Dermis microvascular lymphatic vessel endothelial cell (primary cell): Measurements from ENCODE around the gene S100PBP. TPM values are rescaled to one million over a fixed set of nuclear protein-coding genes. Genes with fewer than 3 reads are reported as not detected.

Source experiments
- DNase-seq, 2 donors: peaks; one replicate each; pipeline versions ENCODE4 v3.0.0 to v3.0.0-alpha.2; 2010; ENCODE audit warnings: low read depth in 2 of 2
- total RNA-seq: library from RNA; depleted of rRNA; stranded (reverse); fragments of >200 nt; gene quantifications from 2 replicates; pipeline ENCODE4 v1.2.1, GENCODE V29; 2014

Gene S100PBP
- total RNA-seq, 1 donor from 2014 or later, result 11.9 TPM

DNA sequence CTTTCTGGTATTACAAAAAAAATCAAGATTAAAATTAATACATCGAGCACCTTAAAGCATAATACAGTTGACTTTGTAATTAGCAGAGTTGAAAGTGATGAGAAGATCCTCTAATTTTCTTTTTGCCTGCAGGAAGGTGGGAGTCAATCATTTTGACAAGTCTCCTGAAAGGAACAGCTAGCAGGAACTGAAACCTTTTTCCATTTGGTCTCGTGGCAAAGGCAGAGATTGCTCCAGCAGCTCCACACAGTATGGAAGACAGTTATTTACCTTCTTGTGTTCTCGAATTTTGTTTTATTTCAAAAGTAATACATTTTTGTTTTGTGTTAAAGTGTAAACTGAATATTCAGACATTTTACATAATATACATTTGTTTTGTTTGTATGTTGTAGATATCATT is 7.7 kb downstream of the S100PBP start:
- no peak for DNase-seq

DNA sequence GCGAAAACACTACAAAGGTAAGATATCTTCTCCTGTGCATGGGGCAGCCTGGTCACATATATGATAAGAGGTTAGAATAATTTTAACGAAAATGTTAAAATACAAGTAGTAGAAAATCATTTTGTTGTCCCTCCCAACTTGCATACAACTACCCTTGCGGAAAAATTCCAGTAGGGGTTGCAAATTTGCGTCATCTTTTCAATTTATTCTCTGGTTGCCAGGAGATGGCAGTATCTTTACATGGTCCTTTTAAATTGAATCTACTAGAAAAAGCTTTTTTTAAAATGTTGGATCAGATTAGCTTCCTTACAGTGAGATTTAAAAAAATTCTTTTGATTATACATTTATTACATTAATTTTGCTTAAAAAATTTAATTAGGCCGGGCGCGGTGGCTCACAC is 10.9 kb downstream of the S100PBP start:
- peak; percentile 10 to 27 for DNase-seq

DNA sequence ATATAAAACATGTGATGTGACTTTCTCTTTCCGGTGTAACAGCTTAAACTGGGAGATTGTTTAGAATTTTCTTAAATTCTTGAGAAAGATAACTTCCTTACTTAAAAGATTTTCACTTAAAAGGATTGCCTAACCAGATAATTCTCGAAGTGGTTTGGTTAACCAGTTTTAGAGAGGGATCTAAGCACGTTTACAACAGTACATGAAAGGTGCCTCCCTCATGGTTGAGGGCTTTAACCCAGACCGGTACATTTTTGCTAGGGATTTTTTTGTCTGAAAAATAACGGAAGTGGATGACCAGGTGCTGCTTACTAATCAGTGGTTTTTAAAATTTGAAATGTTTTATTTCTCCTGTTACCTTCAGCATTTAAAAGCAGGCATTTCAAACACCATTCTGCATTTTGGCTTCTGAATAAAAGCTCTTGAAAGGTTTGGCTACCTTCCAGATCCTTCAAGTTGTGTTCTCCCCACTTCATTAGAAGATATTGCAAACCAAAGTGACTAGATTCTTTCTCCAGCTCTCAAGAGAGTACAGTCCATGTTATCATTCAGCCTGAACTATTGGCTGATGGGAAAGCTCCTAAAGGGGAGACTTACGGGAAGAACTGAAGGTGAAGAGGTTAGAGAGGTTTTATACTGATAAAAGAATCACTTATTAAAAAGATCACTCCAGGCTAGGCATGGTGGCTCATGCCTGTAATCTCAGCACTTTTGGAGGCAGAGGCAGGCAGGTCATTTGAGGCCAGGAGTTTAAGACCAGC is 12.8 kb downstream of the S100PBP start:
- no peak for DNase-seq

DNA sequence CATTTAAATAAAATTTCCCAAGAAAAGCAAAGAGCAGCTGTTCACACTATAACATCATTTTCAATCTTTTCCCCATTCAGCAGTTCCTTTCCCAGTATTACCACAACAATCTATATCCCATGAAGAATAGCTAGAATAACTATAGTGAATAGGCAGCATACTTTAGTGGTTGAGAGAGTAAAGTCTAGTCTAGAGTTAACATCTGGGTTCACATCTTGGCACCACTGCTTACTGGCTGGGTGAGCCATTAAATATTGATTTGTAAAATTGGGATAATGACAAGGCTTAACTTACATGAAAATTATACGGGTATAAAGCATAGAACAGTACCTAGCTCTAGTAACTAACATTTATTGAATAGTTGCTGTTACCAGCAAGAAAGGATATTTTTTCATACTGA is 14.4 kb downstream of the S100PBP start:
- DNase-seq, result no peak

DNA sequence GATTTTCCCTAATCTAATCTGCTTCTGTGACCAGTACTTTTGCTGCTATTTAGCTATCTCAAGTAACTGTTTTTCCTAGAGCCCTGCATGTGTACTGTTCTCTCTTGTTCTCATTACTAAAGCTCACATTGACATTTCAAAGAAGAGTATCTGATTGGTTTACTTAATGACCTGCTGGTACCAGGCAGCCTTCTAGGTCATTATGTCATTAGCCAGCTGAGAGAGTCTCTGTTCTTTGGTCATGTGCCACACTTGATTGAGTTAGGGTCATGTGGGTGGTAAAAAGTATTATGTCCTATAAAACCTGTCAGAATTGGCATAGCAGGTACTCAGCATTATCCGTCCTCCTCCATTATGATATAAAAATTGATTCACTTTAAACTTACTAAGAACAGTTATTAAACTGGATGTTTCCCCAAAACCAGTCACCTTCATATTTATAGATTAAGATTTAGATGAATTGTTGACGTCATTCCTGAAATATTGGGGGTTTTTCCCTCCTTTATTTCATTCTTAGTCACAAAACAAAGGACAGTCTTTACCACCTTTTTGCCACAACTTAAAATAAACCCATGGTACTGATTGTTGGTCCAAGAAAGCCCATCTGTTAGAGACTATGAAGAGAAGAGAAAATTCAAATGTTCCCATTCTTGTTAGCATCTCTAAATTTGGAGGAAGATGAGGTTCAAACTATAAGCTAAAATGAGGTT is 31.1 kb downstream of the S100PBP start:
- DNase-seq, result no peak

DNA sequence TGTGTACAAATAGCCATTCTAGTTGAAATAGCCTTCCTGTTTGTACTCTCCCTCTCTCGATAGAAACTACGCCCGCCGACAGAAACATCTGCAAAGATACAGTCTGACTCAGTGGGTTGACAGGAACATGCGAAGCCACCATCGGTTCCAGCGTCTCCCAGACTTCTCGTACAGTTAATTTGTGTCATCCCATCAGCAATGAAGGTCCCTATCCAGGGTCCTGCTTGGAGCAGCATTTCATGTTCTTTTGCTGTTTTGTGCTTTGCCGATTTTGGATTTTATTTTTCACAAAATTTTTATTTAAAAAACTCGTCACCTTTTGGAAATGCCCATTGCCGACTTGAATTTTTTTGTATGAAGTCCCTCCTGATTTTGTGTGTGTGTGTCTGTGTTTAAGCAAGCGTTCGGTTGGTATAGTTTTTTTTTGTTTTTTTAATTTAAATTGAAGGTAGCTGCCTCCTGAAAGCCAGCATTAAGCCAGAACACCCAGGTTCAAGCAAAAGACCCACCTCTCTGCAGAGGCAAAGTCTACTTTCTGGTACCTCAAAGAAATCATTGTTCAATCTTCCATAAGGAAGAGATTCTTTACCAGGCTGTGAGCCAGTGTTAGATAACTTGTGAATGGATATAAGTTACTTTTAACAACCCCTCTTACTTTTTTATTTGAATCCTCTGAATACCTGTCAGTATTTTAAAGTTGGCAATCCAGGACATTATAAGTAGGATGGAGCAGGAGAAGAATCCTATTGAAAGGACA is 38.6 kb downstream of the S100PBP start:
- no peak for DNase-seq

DNA sequence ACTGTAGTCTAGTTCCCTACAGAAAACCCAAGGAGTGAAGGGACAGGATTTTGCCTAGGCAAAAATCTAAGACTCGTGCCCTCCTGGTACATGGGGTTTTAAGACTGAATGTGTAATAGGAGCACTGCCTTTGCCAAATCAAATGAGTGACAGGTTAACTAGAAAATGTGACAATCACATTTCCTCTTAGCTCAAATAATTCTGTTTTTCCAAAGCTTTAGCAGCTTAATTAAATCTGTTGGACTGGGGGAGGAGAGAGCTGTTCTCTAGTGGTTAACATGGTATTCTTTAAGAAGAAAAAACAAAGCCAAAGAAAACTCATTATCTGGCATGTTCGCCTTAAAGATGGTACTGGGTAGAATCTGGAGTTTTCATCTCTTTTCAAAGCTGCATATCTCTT is 40.7 kb downstream of the S100PBP start:
- no peak for DNase-seq

DNA sequence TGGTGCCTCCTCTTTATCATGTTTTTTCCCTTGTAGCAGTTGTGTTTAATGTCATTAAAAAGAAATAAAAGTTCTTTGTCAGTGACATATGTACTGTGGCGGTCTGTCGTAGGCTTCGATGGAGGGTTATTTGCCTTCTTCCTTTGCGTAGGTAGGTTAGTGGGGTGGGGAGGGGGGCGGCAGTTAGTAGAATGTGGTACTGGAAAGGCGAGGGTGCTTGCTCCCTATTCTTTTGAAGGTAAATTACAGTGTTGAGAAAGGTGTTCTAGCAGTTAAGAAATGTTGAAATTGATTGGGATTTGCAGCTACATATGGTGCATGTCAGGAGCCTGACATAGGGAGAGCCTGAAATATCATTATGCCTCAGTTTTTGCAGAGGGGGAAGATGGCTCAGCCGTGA is 41.3 kb downstream of the S100PBP start:
- no peak for DNase-seq

DNA sequence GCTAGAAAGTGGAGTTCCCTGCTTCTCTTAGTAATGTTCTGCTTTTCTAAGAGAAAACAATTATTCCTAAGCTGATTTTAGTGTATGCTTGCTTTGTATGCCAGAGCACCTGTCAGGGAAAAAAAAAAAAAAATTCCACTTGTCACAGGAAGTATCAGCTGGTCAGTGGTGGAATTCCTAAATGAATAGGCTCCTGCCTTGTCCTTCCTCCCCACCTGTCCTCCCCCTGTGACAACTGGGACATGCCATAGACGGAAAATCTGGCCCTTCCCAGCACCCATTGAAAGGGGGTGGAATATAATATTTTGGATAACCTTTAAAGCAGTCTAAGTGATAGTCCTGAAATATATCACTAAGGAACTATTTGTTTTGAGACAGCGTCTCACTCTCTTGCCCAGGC is 42.5 kb downstream of the S100PBP start:
- peak in 1 of 2 donors; percentile 44 for DNase-seq

DNA sequence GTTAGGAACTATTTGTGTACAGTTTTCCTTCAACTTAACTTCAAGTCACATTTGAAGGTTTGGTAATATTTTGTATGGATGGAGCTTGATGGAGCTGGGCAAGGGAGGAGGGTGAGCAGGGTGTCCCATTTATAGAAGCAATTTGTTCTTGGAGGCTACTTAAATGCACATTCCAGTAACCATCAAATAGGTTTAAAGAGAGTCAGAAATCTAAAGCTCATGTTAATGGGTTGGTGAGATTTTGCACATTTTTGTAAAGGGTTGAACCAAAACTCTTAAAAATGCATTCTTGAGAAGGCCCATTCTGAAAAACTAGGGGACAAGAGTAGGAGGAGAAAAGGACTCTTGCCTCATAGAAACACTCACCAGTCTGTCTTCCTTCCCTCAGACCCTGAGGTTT is 43.1 kb downstream of the S100PBP start:
- DNase-seq, result no peak

DNA sequence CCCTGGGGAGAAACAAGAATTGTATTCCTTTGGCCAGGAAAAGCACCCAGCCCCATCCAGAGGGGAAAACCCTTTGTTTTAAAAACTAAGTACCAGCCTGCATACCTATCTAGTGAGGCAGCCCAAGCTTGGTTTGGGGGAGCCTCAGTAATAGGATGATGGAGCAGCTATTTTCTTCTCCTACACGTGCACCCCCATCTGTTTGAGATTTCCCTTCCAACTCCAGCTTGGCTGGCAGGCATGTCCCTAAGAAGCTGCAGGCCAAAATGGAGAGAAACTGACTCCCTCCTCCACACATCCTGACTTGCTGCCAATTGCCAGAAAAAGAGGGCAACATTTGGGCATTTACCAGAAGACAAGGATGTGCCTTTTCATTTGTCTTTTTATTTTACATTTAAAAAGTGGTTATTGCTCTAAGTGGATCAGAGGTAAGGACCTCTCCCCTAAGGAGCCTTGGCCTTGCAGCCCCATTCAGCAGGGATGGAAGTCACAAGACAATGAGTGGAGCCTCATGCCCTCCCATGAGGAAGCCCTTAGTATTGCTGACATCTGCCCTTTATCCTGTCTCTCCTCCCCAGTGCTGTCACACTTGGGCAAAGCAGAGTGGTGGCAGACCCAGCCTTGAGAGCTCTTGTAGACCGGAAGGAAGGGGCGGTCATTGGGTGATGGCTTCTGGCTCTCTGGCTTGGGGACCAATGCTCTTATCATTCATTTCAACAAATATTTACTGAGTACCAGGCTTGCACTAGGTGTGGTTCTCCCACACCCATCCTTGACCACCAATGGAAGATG is 44.6 kb downstream of the S100PBP start:
- DNase-seq, result no peak

DNA sequence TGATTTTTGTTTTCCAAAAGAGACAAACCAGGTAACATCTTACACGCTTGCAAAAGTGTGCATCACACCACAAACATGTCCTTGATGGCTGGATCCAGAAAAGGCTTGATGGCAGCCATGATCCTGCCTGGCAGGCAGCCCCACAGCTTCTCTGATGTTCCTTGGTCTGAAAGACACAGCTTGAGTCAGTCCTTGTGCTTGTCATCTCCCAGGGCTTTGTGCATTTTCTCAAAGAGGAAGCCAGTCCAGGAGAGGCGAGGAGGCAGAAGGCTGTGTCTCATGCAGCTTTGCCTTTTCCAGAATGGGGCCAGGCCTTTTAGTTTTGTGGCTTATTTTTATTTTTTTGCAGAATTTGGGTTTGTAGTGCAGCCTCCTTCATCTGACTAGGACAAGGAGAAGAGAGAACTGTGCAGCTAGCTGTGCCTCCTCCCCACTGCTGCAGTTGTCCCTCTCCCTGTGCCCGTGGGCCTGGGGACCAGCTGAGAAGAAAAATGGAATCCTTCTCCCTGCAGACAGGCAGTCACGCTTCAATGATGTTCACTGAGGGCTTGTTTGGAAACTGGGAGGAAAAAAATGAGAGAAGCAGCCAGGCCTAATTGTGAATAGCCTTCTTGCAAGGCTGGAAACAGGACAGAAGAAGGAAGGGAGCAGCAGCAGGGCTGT is 45.9 kb downstream of the S100PBP start:
- no peak for DNase-seq

DNA sequence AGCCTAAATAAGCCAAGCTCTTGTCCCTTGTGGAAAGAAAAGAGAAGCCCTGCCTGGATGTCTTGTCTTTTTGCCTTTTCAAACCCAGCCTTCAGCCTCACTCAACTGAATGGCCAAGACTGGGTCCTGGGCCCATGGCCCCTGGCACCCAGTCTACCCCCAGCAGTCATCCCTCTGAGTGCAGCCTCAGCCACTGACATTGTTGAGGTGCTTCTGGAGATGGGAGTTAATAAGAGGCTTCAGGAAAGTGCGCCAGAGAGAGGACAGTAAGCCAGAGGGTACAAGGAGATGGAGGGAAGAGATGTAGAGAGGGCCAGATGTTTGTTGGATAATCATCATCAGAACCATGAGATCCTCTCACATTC is 46.4 kb downstream of the S100PBP start:
- no peak for DNase-seq

DNA sequence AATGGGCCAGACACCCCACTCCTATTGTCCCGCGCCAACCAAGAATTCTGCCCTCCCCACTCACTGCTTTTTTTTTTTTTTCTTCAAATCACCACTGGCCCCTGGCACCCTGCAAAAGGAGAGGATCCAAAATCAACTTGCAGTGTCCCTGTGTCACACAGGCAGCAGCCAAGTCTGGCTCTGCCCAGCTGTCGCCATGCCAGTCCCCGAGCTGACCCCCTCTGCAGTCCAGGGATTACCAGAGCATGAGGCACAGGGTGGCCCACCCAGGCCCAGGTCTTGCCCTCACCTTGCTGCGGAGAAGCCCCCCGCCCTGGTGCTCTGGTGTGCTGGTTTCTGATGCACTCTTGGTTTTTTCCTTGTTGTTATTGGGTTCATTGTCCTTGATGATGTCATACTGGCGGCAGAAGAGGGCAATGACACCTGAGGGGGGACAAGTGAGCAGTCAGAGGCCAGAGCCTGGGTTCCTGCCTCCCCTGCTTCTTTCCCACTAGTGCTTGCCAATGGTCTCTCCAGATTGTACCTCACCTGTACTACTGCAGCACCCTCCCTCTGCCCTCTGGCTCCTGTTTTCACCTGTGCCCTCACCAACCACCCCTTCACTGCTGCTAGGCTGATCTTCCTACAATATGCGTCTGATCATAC is 47.0 kb downstream of the S100PBP start:
- no peak for DNase-seq

DNA sequence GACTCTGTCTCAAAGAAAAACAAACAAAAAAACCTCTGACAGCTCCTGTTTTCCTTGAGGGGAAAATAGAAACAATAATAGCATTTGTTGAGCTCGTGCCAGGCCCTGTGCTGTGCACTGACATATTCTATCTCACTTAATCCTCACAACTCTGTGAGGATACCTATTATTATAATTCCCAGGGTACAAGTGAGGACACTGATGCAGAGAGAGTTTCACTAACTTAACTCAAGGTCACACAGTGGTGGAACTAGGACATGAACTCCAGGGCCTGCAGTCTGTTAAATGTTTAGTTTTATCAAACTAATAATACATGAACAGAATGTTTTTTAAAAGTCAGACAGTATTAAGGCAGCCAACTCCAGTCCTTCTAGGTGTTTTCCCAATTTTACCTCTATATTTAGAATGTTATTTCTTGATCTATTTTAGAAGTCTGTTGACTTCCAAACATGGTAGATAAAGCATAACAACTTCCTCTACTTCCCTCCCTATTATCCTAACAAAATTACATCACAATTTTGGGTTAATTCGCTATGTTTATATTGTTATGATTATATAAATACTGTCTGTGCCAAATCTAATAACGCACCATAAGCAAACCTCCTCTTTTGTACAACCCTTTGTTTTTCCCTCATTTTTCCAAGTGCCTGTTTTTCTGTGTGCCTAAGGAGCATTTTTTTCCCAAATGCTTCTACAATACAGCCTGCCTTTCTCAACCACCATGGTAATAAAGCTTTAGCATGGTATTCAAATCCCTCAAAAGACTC is 48.4 kb downstream of the S100PBP start:
- no peak for DNase-seq

DNA sequence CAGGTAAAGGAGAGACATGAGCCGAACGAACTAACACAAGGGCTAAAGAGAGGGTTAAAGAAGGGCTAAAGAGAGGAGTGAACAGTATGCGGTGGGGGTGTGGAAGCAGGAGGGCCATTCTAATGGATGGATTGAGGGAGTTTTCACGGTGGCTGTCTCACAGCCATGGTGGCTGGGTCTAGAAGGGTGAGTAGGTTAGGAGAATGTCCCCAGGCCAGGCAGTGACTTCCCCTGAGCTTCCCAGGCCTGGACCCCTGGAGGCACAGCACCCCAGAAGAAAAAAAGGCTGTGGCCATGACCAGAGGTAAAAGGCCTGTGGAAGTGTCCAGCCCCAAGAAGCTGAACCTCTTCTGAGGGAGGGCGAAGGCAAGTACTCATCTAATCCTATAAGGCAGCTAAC is 49.7 kb downstream of the S100PBP start:
- no peak for DNase-seq

DNA sequence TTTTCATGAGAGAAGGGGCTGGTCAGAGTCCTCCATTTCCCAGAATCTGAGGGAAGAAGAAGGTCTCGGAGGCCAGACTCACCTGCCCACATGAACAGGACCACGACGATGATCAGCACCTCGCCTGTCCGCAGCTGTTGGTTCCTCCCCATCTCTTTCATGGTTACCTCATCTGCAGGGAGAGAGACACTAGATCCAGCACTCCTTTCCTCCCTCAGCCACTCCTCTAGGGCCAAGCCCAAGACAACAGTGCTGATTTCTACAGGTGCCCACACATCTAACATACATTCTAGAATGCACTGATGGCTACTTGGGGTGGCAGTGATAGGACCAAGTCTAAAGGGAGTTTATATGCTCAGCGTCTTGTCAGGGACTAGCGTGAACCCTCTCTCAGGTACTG is 50.2 kb downstream of the S100PBP start:
- no peak for DNase-seq

DNA sequence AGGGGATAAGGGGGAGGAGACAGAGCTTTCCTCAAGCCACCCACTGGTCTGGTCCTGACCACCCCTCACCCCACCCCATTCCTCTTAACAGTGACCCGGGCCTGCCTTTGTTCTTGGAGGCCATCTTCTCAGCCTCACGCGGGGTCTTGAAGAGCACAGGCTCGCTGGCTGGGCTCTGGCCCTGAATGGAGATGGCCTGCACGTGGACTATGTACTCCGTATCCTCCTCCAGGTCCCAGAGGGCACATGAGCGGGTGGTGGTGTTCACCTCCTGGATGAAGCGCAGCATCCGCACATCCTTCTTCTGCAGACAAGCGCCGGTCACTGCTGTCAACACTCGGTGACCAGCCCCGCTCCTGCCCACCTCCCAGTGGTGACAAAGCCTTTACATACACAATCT is 50.6 kb downstream of the S100PBP start:
- DNase-seq, result no peak

DNA sequence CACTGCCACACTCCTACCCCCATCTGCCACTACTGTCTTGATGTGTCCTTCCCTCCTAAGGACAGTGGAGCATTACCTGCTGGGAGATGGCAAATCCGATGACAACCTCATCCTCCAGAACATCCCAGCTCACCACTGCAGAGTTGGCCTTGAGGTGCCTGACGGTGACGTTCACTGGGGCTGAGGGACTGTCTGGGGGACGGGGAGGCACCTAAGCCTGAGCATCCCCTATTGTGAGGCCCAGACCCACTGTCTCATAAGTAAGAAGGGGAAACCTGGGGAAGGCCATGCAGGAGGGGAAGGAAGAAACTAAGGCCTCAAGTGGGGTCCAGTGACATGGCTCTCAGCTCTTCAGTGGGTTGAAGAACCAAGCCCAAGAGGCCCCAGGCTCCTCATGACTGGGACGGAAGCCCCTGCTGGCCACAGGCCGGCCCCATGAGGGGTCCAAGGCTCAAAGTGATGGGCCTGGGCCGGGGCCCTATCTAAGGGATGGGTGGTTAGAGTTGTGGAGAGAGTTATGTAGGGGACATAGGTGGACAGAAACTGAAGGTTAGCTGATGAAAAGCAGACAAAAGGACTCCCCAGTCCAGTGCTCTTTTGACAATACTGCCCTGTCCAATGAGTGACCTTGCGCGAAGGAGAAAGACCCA is 51.5 kb downstream of the S100PBP start:
- DNase-seq, result no peak
